Neural cell (in vitro differentiated cells): ENCODE results near the gene JMJD6. TPM values are rescaled to one million over a fixed set of nuclear protein-coding genes. Genes with fewer than 3 reads are reported as not detected.
"Not testable (repeated sequence)": the region's sequence is repeated elsewhere in the genome, so short reads cannot be mapped to it uniquely, and the experiment has no call there.

Experiments used
- H2AFZ ChIP-seq: fragments of 200-600, 300-800 bp; sonication (generic), shearing (Covaris generic); 2 replicates; pipeline ENCODE4 v1.6.0; 2014; ENCODE audit warnings: low read depth, mild to moderate bottlenecking, antibody characterized with exemption, low read length, moderate library complexity
- H3F3A ChIP-seq: fragments of 200-600 bp; shearing (Covaris generic); 2 replicates; pipeline ENCODE4 v1.6.1; 2016; ENCODE audit warnings: mild to moderate bottlenecking, moderate library complexity, mixed read lengths, antibody characterized with exemption, low read length; ENCODE audit not compliant: insufficient read depth, poor library complexity, severe bottlenecking
- H3K27ac ChIP-seq: fragments of 200-600, 300-800 bp; sonication (generic), shearing (Covaris generic); 2 replicates; pipeline ENCODE4 v1.5.1; 2014; ENCODE audit warnings: mild to moderate bottlenecking, low read length, moderate library complexity
- H3K27me3 ChIP-seq: fragments of 300-800, 200-600 bp; sonication (generic), shearing (Covaris generic); 2 replicates; pipeline ENCODE4 v1.6.0; 2014; ENCODE audit warnings: mild to moderate bottlenecking, low read depth, low read length, moderate library complexity; ENCODE audit not compliant: insufficient read depth
- H3K36me3 ChIP-seq: fragments of 300-800, 200-600 bp; sonication (generic), shearing (Covaris generic); 2 replicates; pipeline ENCODE4 v1.5.1; 2014; ENCODE audit warnings: mild to moderate bottlenecking, antibody characterized with exemption, low read length, moderate library complexity; ENCODE audit not compliant: insufficient read depth
- H3K4me2 ChIP-seq: fragments of 300-800, 200-600 bp; sonication (generic), shearing (Covaris generic); 2 replicates; pipeline ENCODE4 v1.6.0; 2014; ENCODE audit warnings: mild to moderate bottlenecking, low read length
- H3K4me3 ChIP-seq: fragments of 300-800, 200-600 bp; sonication (generic), shearing (Covaris generic); 2 replicates; pipeline ENCODE4 v1.5.1; 2014; ENCODE audit warnings: mild to moderate bottlenecking, low read length, moderate library complexity
- H3K79me2 ChIP-seq: fragments of 200-600 bp; shearing (Covaris generic); replicated peaks from 2 replicates; pipeline ENCODE4 v1.6.0; 2014; ENCODE audit warnings: mild to moderate bottlenecking, low read length, moderate library complexity; ENCODE audit not compliant: insufficient read depth
- H3K9ac ChIP-seq: fragments of 300-800, 200-600 bp; sonication (generic), shearing (Covaris generic); 2 replicates; pipeline ENCODE4 v1.6.1; 2016; ENCODE audit warnings: mild to moderate bottlenecking, low read length, mixed read lengths
- H3K9me2 ChIP-seq: fragments of 200-600 bp; shearing (Covaris generic); 2 replicates; pipeline ENCODE4 v1.6.1; 2016; ENCODE audit warnings: mild to moderate bottlenecking, low read length, mixed read lengths; ENCODE audit not compliant: insufficient read depth
- H3K9me3 ChIP-seq: fragments of 200-600, 300-800 bp; sonication (generic), shearing (Covaris generic); 2 replicates; pipeline ENCODE4 v1.6.1; 2016; ENCODE audit warnings: mild to moderate bottlenecking, mixed run types, low read length, moderate library complexity, mixed read lengths
- H4K20me1 ChIP-seq: fragments of 200-600 bp; shearing (Covaris generic); 2 replicates; pipeline ENCODE4 v1.6.1; 2016; ENCODE audit warnings: mild to moderate bottlenecking, mixed run types; ENCODE audit not compliant: insufficient read depth
- EP300 ChIP-seq: fragments of 450-650 bp; conservative IDR thresholded peaks from 2 replicates; pipeline ENCODE4 v1.6.1; 2014; ENCODE audit warnings: antibody characterized with exemption, mild to moderate bottlenecking, moderate library complexity; ENCODE audit not compliant: poor library complexity, severe bottlenecking
- MXI1 ChIP-seq: fragments of 450-650 bp; conservative IDR thresholded peaks from 2 replicates; pipeline ENCODE4 v1.6.1; 2014; ENCODE audit warnings: antibody characterized with exemption, mild to moderate bottlenecking; ENCODE audit not compliant: poor library complexity, severe bottlenecking
- POLR2AphosphoS5 ChIP-seq: IDR thresholded peaks from 2 replicates; pipeline ENCODE4 v1.6.1; 2012
- SMC3 ChIP-seq: fragments of 450-650 bp; conservative IDR thresholded peaks from 2 replicates; pipeline ENCODE4 v1.6.1; 2014; ENCODE audit warnings: antibody characterized with exemption, mild to moderate bottlenecking, moderate library complexity; ENCODE audit not compliant: poor library complexity
- TAF1 ChIP-seq: IDR thresholded peaks from 2 replicates; pipeline ENCODE4 v1.6.1; 2012; ENCODE audit warnings: low read depth
- polyA plus RNA-seq: library from polyadenylated mRNA; depleted of rRNA; stranded (reverse); fragments of >200 nt; gene quantifications from 2 replicates; pipeline ENCODE4 v1.2.3, GENCODE V29; 2014
- TF ChIP-seq, protein P1 (sequence below): fragments of 450-650 bp; IDR thresholded peaks from 2 replicates; pipeline ENCODE4 v1.5.1; 2014; ENCODE audit warnings: antibody characterized with exemption, mild to moderate bottlenecking, moderate library complexity; ENCODE audit not compliant: poor library complexity, severe bottlenecking

The JMJD6 gene
- polyA plus RNA-seq, 1 donor from 2014 or later, result 21.7 TPM

DNA sequence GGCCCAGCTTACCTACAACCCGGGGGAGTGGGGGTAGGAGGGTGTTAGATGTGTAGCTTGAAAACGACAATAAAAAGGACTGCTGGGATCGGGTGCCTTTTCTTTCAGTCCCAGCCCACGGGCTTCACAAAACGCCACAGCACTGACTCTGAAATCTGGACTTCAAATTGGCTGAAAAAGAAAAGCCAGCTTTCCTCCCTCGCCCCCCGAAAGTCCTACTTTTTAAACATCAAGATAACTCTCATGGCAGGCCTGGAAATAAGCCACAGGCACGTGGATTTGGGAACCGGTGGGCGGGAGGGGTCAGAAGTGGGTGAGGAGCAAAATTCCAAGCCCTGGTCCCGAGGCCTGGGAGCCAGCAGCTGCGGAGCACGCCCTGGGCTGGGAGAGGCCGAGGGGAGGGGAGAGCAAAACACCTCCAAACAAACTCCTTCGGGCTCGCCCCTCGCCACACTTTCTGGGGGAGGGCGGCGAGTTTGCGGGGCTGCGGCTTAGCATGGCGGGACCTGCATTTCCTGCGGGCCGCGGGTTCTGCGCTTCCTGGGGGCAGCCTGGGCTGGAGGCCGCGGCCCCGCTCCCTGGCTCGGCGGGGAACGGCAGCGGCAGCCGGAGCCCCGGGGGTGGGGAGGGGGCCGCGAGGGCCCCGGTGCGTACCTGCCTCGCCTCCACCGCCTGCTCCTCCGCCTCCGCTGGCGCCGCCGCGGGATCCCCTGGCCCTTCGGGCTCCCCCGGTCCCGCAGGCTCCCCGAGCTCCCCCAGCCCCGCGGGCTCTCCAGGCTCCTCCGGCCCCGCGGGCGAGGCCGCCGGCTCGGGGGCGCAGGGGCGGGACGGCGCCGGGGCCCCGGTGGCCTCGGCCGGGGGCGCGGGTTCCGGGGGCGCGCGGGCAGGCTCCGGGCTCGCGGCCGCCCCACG lies 16.2 kb downstream of the JMJD6 start:
- H3K9me3 ChIP-seq, H3K36me3 ChIP-seq, H3K27me3 ChIP-seq, H3K9me2 ChIP-seq, H3F3A ChIP-seq, H4K20me1 ChIP-seq: not testable (repeated sequence)
- Histone ChIP-seq H3K79me2 (peaks cover 13% of the 10 kb centered on the region), H2AFZ (peak overlapping the region; percentile 8), H3K27ac (peak overlapping the region; percentile 61), H3K4me3 (peak overlapping the region; percentile 79), H3K9ac (peak overlapping the region; percentile 73), H3K4me2 (peak overlapping the region; percentile 87)
- TF ChIP-seq MXI1, result peak; percentile 67

DNA sequence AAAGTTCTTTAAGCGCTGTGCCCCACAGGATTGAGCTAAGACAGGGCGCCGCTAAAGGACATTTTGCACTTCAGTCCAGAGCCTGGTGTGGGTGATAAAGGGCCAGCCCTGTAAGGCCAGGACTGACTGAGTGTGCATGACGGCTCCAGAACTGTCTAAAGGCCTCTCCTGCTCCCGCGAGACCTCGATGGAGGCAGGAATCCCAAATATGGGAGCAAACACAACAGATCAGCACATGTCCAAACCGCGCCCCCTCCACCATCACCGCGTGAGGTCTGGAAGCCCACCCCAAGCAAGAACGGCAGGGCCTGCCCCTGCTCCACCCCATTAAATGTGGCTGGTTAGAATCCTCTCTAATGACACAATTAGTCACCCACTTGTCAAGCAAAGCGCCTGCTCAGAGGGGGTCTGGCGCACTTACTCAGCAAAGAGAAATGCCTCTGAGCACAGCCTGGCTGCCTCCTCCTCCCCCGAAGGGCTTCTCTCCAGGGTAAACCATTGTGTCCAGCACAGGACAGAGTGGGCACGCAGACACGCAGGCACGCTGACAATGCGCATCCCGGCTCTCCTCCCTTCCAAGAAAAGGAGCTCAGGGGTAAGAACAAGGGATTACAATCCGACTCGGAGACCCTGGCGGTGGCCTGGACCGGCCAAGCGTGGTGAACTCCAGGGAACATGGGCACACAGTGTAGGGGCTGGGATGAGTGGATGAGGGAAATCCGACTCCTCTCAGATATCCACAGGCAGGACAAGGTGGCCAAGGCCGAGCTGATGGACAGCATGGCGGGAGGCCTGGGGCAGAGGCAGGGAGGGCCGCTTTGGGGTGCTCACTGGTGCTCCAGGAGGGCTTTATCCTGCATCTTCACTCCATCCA lies 17.1 kb downstream of the JMJD6 start:
- H2AFZ ChIP-seq, result no peak overlapping the region
- H4K20me1 ChIP-seq, result no peaks in the 10 kb centered on the region

DNA sequence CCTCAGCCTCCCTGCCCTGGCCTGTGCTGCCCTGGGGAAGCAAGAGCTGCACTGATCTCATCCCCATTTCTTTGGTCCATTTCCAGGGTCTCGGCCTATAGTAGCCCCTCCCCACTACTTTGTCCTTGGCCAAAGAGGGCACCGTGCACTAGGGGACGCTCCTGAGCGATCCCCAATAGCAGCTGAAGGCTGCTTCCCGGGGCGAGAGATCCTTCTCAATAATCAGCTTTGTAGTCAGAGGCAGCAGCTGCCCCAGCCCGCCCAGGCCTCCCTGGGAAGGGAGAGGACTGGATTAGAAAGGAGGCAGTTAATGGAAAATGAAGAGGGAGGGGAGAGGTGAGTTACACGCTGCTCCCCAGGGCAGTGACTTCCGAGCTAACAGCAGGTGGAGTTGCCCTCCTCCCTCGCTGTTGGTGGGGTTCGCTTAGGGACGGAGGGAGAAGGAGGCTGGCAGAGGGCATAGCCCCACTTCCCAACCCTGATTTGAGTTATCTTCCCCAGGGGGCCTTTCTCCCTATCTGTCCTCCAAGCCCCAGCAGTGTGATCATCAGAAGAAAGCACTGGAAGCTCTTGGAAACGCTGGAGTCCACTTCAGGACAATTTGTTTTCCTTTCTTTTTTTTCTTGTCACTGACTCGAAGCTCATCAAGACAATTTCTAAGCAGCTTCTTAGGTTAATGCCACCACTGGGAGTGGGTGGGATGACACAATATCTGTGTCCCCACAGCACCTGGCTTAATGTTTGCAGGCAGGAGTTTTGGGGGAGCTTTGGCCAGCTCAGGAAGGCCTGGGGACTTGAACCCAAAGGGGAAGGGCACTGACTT lies 18.2 kb downstream of the JMJD6 start:
- no peak overlapping the region for H2AFZ ChIP-seq
- H3K79me2 ChIP-seq, result peaks cover 23% of the 10 kb centered on the region
- no peaks in the 10 kb centered on the region for H3K9me2 ChIP-seq
- no peaks in the 10 kb centered on the region for H3K9me3 ChIP-seq
- no peaks in the 10 kb centered on the region for H3K27me3 ChIP-seq
- no peaks in the 10 kb centered on the region for H3K36me3 ChIP-seq
- no peaks in the 10 kb centered on the region for H3F3A ChIP-seq
- H3K27ac ChIP-seq, result peak overlapping the region; percentile 16
- no peak overlapping the region for H3K4me2 ChIP-seq
- H3K9ac ChIP-seq, result peak overlapping the region; percentile 73
- peak overlapping the region; percentile 79 for H3K4me3 ChIP-seq
- no peaks in the 10 kb centered on the region for H4K20me1 ChIP-seq
- TF ChIP-seq SMC3, result no peak
- TF ChIP-seq EP300, result no peak
- TF ChIP-seq, protein P1, sequence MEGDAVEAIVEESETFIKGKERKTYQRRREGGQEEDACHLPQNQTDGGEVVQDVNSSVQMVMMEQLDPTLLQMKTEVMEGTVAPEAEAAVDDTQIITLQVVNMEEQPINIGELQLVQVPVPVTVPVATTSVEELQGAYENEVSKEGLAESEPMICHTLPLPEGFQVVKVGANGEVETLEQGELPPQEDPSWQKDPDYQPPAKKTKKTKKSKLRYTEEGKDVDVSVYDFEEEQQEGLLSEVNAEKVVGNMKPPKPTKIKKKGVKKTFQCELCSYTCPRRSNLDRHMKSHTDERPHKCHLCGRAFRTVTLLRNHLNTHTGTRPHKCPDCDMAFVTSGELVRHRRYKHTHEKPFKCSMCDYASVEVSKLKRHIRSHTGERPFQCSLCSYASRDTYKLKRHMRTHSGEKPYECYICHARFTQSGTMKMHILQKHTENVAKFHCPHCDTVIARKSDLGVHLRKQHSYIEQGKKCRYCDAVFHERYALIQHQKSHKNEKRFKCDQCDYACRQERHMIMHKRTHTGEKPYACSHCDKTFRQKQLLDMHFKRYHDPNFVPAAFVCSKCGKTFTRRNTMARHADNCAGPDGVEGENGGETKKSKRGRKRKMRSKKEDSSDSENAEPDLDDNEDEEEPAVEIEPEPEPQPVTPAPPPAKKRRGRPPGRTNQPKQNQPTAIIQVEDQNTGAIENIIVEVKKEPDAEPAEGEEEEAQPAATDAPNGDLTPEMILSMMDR, result peak; percentile 58
- no peak for TF ChIP-seq POLR2AphosphoS5

More for the DNA sequence above, 17.1 kb downstream of the JMJD6 start:
- peak overlapping the region; percentile 87 for H3K4me2 ChIP-seq
- no peaks in the 10 kb centered on the region for H3K9me3 ChIP-seq
- H3F3A ChIP-seq, result no peaks in the 10 kb centered on the region
- H3K9me2 ChIP-seq, result no peaks in the 10 kb centered on the region
- peak overlapping the region; percentile 73 for H3K9ac ChIP-seq
- peak overlapping the region; percentile 61 for H3K27ac ChIP-seq
- peaks cover 18% of the 10 kb centered on the region for H3K79me2 ChIP-seq
- H3K36me3 ChIP-seq, result no peaks in the 10 kb centered on the region
- TF ChIP-seq TAF1 (no peak), POLR2AphosphoS5 (peak; percentile 28)
- no peaks in the 10 kb centered on the region for H3K27me3 ChIP-seq
- peak overlapping the region; percentile 79 for H3K4me3 ChIP-seq
